Esophagus muscularis mucosa (tissue), 4 donors: ENCODE results near the gene PGLYRP4. TPM values are rescaled to one million over a fixed set of nuclear protein-coding genes. Genes with fewer than 3 reads are reported as not detected.
A peak's percentile ranks its signal among the peaks of the same experiment; 100 is the strongest.

Experiments
- DNase-seq: peaks from one replicate; pipeline ENCODE4 v3.0.0-alpha.2; 2017; ENCODE audit errors: extremely low spot score
- H3K27ac ChIP-seq, 4 donors: fragments of 200-600 bp; sonication (generic); replicated peaks in 1 of 4; 1 replicate in 3 of 4; 2 replicates in 1 of 4; pipeline ENCODE4 v1.5.1; 2016 to 2019; ENCODE audit warnings: mild to moderate bottlenecking in 1 of 4
- H3K27me3 ChIP-seq, 4 donors: fragments of 200-600 bp; sonication (generic); one replicate each; pipeline versions ENCODE4 v1.5.1 to v1.6.0; 2016 to 2019
- H3K36me3 ChIP-seq, 4 donors: fragments of 200-600 bp; sonication (generic); one replicate each; pipeline ENCODE4 v1.5.1; 2016 to 2019
- H3K4me1 ChIP-seq, 4 donors: fragments of 200-600 bp; sonication (generic); one replicate each; pipeline ENCODE4 v1.5.1; 2016 to 2019
- H3K4me3 ChIP-seq, 4 donors: fragments of 200-600 bp; sonication (generic); 1 replicate in 2 of 4; 2 replicates in 2 of 4; pipeline ENCODE4 v1.5.1; 2016 to 2019; ENCODE audit warnings: mild to moderate bottlenecking in 4 of 4, moderate library complexity in 1 of 4
- H3K9me3 ChIP-seq, 4 donors: fragments of 200-600 bp; sonication (generic); 1 replicate in 3 of 4; 2 replicates in 1 of 4; pipeline ENCODE4 v1.5.1; 2016 to 2019
- CTCF ChIP-seq, 3 experiments: fragments of 200-600 bp in 2 of 3; fragments of 450-650 bp in 1 of 3; sonication (generic) in 2 of 3; IDR thresholded peaks; one replicate each; pipeline ENCODE4 v1.5.1; 2017 to 2019; ENCODE audit warnings: antibody characterized with exemption in 3 of 3, mild to moderate bottlenecking in 2 of 3, moderate library complexity in 1 of 3
- EP300 ChIP-seq: sonication (generic); formaldehyde crosslinking; IDR thresholded peaks from one replicate; pipeline ENCODE4 v1.6.1; 2017; ENCODE audit warnings: antibody characterized with exemption
- POLR2A ChIP-seq: fragments of 450-650 bp; IDR thresholded peaks from one replicate; pipeline ENCODE4 v1.6.1; 2017; ENCODE audit warnings: antibody characterized with exemption, moderate library complexity, mild to moderate bottlenecking, low read depth
- POLR2AphosphoS5 ChIP-seq, 2 donors: sonication (generic); formaldehyde crosslinking; IDR thresholded peaks; one replicate each; pipeline ENCODE4 v1.6.1; 2017; ENCODE audit warnings: antibody characterized with exemption in 2 of 2
- WGBS: methylation state at CpG from one replicate; pipeline ENCODE4 v1.1.5; 2018; 5-methylcytosine and 5-hydroxymethylcytosine counted together
- intact Hi-C: fragments of 100-400 bp; cut with DNase I; formaldehyde crosslinking; loops from one replicate; pipeline ENCODE4 v1.15.1; 2023
- total RNA-seq, 4 donors: library from RNA; depleted of rRNA; stranded (reverse); fragments of >200 nt; gene quantifications; one replicate each; pipeline versions ENCODE4 v1.1.0 to v1.2.1, GENCODE V29; 2016

PGLYRP4 gene
- total RNA-seq, 4 donors from 2014 or later = not detected

DNA sequence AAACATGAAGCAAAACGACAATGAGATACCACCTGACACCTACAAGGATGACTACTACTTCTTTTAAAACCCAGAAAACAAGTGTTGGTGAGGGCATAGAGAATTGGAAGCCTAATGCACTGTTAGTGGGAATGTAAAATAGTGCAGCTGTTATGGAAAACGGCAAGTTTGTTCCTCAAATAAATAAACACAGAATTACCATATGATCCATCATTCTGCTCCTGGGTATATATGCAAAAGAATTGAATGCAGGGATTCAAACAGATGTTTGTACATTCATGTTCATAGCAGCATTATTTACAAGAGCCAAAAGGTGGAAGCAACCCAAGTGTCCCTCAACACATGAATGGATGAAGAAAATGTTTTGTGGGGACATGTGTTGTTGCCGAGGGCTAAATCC is 43.6 kb upstream of the PGLYRP4 start:
- TF ChIP-seq EP300 = no peak
- TF ChIP-seq POLR2A = no peak
- no peak for TF ChIP-seq CTCF (IDR thresholded peaks at IDR 0.05)
- H3K27me3 ChIP-seq = peaks cover 0 to 29% (median 0%) of the 10 kb centered on the region in 4 donors
- no peaks in the 10 kb centered on the region for H3K9me3 ChIP-seq
- H3K4me1 ChIP-seq = no peaks in the 10 kb centered on the region
- no peak for DNase-seq
- no peaks in the 10 kb centered on the region for H3K36me3 ChIP-seq
- H3K4me3 ChIP-seq = no peak overlapping the region
- WGBS = 61% methylated on average over 3 of the region's 3 CpGs
- intact Hi-C loops = no loop called here
- H3K27ac ChIP-seq = no peak overlapping the region

GRCh38 chr1:153390938-153391710 is 42.5 kb upstream of the PGLYRP4 start, which contains the start of gene S100A8:
S100A8 (minus strand) TSS chr1:153391073; CDS start chr1:153390535, 538 bp downstream.
- Histone ChIP-seq H3K27ac (no peak within 1 kb of the TSS), H3K27me3 (peaks cover 0 to 28% (median 0%) of the 10 kb centered on the region in 4 donors), H3K9me3 (no peaks in the 10 kb centered on the region), H3K4me3 (peak within 1 kb of the TSS in 1 of 4 donors; percentile 24), H3K36me3 (no peaks in the 10 kb centered on the region), H3K4me1 (no peaks in the 10 kb centered on the region)
- 58% methylated on average over 7 of the region's 7 CpGs for WGBS
- TF ChIP-seq EP300 = no peak
- TF ChIP-seq POLR2A = no peak
- no peak for TF ChIP-seq CTCF (IDR thresholded peaks at IDR 0.05)
- TF ChIP-seq POLR2AphosphoS5 (IDR thresholded peaks at IDR 0.05) = peak in 1 of 2 donors; percentile 32
- intact Hi-C loops = no loop called here
- no peak for DNase-seq

- H3K4me1 ChIP-seq = no peaks in the 10 kb centered on the region
- H3K4me3 ChIP-seq = peak overlapping the region in 1 of 4 donors; percentile 24
- DNase-seq = peak; percentile 82
- no peaks in the 10 kb centered on the region for H3K36me3 ChIP-seq
- WGBS = 74% methylated on average over 16 of the region's 17 CpGs
- no peak overlapping the region for H3K27ac ChIP-seq
- H3K9me3 ChIP-seq = no peaks in the 10 kb centered on the region
- TF ChIP-seq POLR2A (no peak), EP300 (no peak), POLR2AphosphoS5 (IDR thresholded peaks at IDR 0.05) (no peak), CTCF (IDR thresholded peaks at IDR 0.05) (no peak)
- intact Hi-C loops = no loop called here
- peaks cover 0 to 25% (median 0%) of the 10 kb centered on the region in 4 donors for H3K27me3 ChIP-seq
Observed at GRCh38 chr1:153389973-153390879, 41.6 kb upstream of the PGLYRP4 start.

- Histone ChIP-seq H3K27me3 (peaks cover 0 to 20% (median 0%) of the 10 kb centered on the region in 4 donors), H3K9me3 (no peaks in the 10 kb centered on the region), H3K4me3 (no peak overlapping the region), H3K27ac (no peak overlapping the region), H3K36me3 (no peaks in the 10 kb centered on the region), H3K4me1 (no peaks in the 10 kb centered on the region)
- TF ChIP-seq CTCF (IDR thresholded peaks at IDR 0.05) (no peak), EP300 (no peak), POLR2A (no peak), POLR2AphosphoS5 (IDR thresholded peaks at IDR 0.05) (no peak)
- intact Hi-C loops = no loop called here
- no peak for DNase-seq
- 78% methylated on average over 1 of the region's 1 CpG for WGBS
Observed at GRCh38 chr1:153389401-153389800, 40.8 kb upstream of the PGLYRP4 start.
